GM23248 (cell line): Measurements from ENCODE around the gene FDXACB1. TPM values are rescaled to one million over a fixed set of nuclear protein-coding genes. Genes with fewer than 3 reads are reported as not detected.

Experiments used
- DNase-seq: peaks from one replicate; pipeline ENCODE4 v3.0.0-alpha.2; 2015
- H2AFZ ChIP-seq: fragments of 200-600 bp; sonication (generic); 2 replicates; pipeline ENCODE4 v1.6.1; 2016; ENCODE audit warnings: antibody characterized with exemption
- H3F3A ChIP-seq: fragments of 200-600 bp; sonication (generic); 2 replicates; pipeline ENCODE4 v1.6.1; 2016; ENCODE audit warnings: mild to moderate bottlenecking, antibody characterized with exemption, mixed run types; ENCODE audit not compliant: insufficient read depth
- H3K27ac ChIP-seq: fragments of 200-600 bp; sonication (generic); 2 replicates; pipeline ENCODE4 v1.5.1; 2016; ENCODE audit warnings: mild to moderate bottlenecking
- H3K27me3 ChIP-seq: fragments of 200-600 bp; sonication (generic); replicated peaks from 2 replicates; pipeline ENCODE4 v1.6.1; 2016; ENCODE audit warnings: mild to moderate bottlenecking; ENCODE audit not compliant: insufficient read depth
- H3K36me3 ChIP-seq: fragments of 200-600 bp; sonication (generic); 2 replicates; pipeline ENCODE4 v1.6.1; 2016; ENCODE audit warnings: low read depth, mild to moderate bottlenecking
- H3K4me1 ChIP-seq: fragments of 200-600 bp; sonication (generic); 2 replicates; pipeline ENCODE4 v1.6.1; 2016; ENCODE audit warnings: mild to moderate bottlenecking; ENCODE audit not compliant: insufficient read depth
- H3K4me2 ChIP-seq: fragments of 200-600 bp; sonication (generic); one replicate; pipeline ENCODE4 v1.6.1; 2016; ENCODE audit warnings: mild to moderate bottlenecking; ENCODE audit not compliant: unreplicated experiment
- H3K4me3 ChIP-seq: fragments of 200-600 bp; sonication (generic); 2 replicates; pipeline ENCODE4 v1.5.1; 2016; ENCODE audit warnings: mild to moderate bottlenecking
- H3K79me2 ChIP-seq: fragments of 200-600 bp; sonication (generic); 2 replicates; pipeline ENCODE4 v1.6.1; 2016; ENCODE audit warnings: mild to moderate bottlenecking; ENCODE audit not compliant: insufficient read depth
- H3K9ac ChIP-seq: fragments of 200-600 bp; sonication (generic); 2 replicates; pipeline ENCODE4 v1.6.1; 2016; ENCODE audit warnings: mild to moderate bottlenecking
- H3K9me2 ChIP-seq: fragments of 200-600 bp; sonication (generic); 2 replicates; pipeline ENCODE4 v1.6.1; 2016; ENCODE audit warnings: mixed run types, mild to moderate bottlenecking, moderate library complexity; ENCODE audit not compliant: insufficient read depth
- H3K9me3 ChIP-seq: fragments of 200-600 bp; sonication (generic); one replicate; pipeline ENCODE4 v1.6.1; 2017; ENCODE audit warnings: low read depth
- H4K20me1 ChIP-seq: fragments of 200-600 bp; sonication (generic); 2 replicates; pipeline ENCODE4 v1.6.0; 2016; ENCODE audit not compliant: insufficient read depth
- EZH2 ChIP-seq: fragments of 200-600 bp; sonication (generic); IDR thresholded peaks from 2 replicates; pipeline ENCODE4 v1.6.1; 2018; ENCODE audit warnings: antibody characterized with exemption, mild to moderate bottlenecking; ENCODE audit not compliant: insufficient read depth, poor library complexity, severe bottlenecking
- EZH2phosphoT487 ChIP-seq: fragments of 200-600 bp; sonication (generic); IDR thresholded peaks from 2 replicates; pipeline ENCODE4 v1.6.1; 2018; ENCODE audit warnings: antibody characterized with exemption, moderate library complexity, mild to moderate bottlenecking, low read depth; ENCODE audit not compliant: insufficient read depth
- WGBS, 2 experiments: methylation state at CpG; one replicate each; pipeline ENCODE4 v1.1.6; 2015 to 2017; ENCODE audit warnings: low lambda C conversion rate in 2 of 2, low coverage in 1 of 2; ENCODE audit errors: missing lambda C conversion rate in 2 of 2; 5-methylcytosine and 5-hydroxymethylcytosine counted together
- in situ Hi-C: fragments of 300-500 bp; cut with MboI; formaldehyde crosslinking; loops from 2 replicates; pipeline ENCODE4 v1.15.0; 2020
- polyA plus RNA-seq: library from polyadenylated mRNA; unstranded; fragments of >200 nt; fragmentation: Nextera tagmentation; extraction: Ambion mirVana; gene quantifications from 2 replicates; pipeline ENCODE4 v1.2.1, GENCODE V29; 2016
- small RNA-seq: library from RNA; depleted of rRNA; stranded (forward); fragments of <200 nt; gene quantifications from one replicate; pipeline ENCODE3, GENCODE V24; 2014; ENCODE audit warnings: low read depth, low replicate concordance
- total RNA-seq: library from RNA; depleted of rRNA; stranded (reverse); fragments of >200 nt; shearing (Covaris generic); gene quantifications from 2 replicates; pipeline ENCODE4 v1.2.3, GENCODE V29; 2014; rRNA removed

The FDXACB1 gene
- total and polyA plus RNA-seq, 2 experiments from 2014 or later = 2.1 to 2.2 TPM

GRCh38 chr11:111826322-111826950, 52.5 kb downstream of the FDXACB1 start:
- DNase-seq = no peak
- WGBS, 2 experiments = 89 to 96% methylated on average over 2 of the region's 2 CpGs
- H3K27me3 ChIP-seq = no peaks in the 10 kb centered on the region

More at GRCh38 chr11:111826322-111826950, 52.5 kb downstream of the FDXACB1 start:
- H3K27ac ChIP-seq = no peak overlapping the region
- H3K4me3 ChIP-seq = no peak overlapping the region
- H3K79me2 ChIP-seq = no peaks in the 10 kb centered on the region
- no peaks in the 10 kb centered on the region; the same call in 1 of the 2 replicates for H3K36me3 ChIP-seq
- no peak overlapping the region for H3K9ac ChIP-seq
- TF ChIP-seq EZH2phosphoT487 (no peak), EZH2 (no peak)
- H2AFZ ChIP-seq = no peak overlapping the region
- no peaks in the 10 kb centered on the region for H4K20me1 ChIP-seq
- H3K9me2 ChIP-seq = no peaks in the 10 kb centered on the region
- peaks cover 14% of the 10 kb centered on the region; the same call in 1 of the 2 replicates for H3F3A ChIP-seq
- H3K4me1 ChIP-seq = peaks cover 15% of the 10 kb centered on the region
- in situ Hi-C loops = no loop called here
- no peak overlapping the region for H3K4me2 ChIP-seq
- H3K9me3 ChIP-seq = no peaks in the 10 kb centered on the region

Small RNAs within 50 kb of the gene (small RNA-seq; reads per million reads assigned to genes)
- gene C11orf52 (not detected), gene GNG5P3 (not detected), gene RNA5SP351 (not detected), gene RPL37AP8 (not detected)

Other genes with a start within 250 kb of the FDXACB1 start
- 24.8 and 25.1 TPM in 2 replicates for gene PPP2R1B, start 112.8 kb downstream of the FDXACB1 start, total RNA-seq
- gene PPP2R1B, start 112.8 kb downstream of the FDXACB1 start, polyA plus RNA-seq = 22.1 and 26.2 TPM in 2 replicates
- 36.3 and 42.4 TPM in 2 replicates for gene ALG9, start 7.6 kb downstream of the FDXACB1 start, total RNA-seq
- 24.5 and 24.7 TPM in 2 replicates for gene ALG9, start 7.6 kb downstream of the FDXACB1 start, polyA plus RNA-seq
- 7.6 and 9.9 TPM in 2 replicates for gene CFAP68, start 376 bp upstream of the FDXACB1 start, total RNA-seq
- 20.2 and 23.8 TPM in 2 replicates for gene CFAP68, start 376 bp upstream of the FDXACB1 start, polyA plus RNA-seq
- gene CRYAB, start 32.6 kb upstream of the FDXACB1 start, total RNA-seq = 91.0 and 104 TPM in 2 replicates
- gene CRYAB, start 32.6 kb upstream of the FDXACB1 start, polyA plus RNA-seq = 454 and 455 TPM in 2 replicates
- 0.38 and 1.2 TPM in 2 replicates for gene HSPB2, start 33.6 kb upstream of the FDXACB1 start, total RNA-seq
- 7.5 and 8.4 TPM in 2 replicates for gene HSPB2, start 33.6 kb upstream of the FDXACB1 start, polyA plus RNA-seq
- gene C11orf52, start 39.7 kb upstream of the FDXACB1 start, total RNA-seq = 2.1 and 3.5 TPM in 2 replicates
- 0.78 and 1.2 TPM in 2 replicates for gene C11orf52, start 39.7 kb upstream of the FDXACB1 start, polyA plus RNA-seq
- 22.7 and 22.9 TPM in 2 replicates for gene DIXDC1, start 58.2 kb upstream of the FDXACB1 start, total RNA-seq
- 10.4 and 10.8 TPM in 2 replicates for gene DIXDC1, start 58.2 kb upstream of the FDXACB1 start, polyA plus RNA-seq
- 32.3 and 35.7 TPM in 2 replicates for gene DLAT, start 146.2 kb upstream of the FDXACB1 start, total RNA-seq
- gene DLAT, start 146.2 kb upstream of the FDXACB1 start, polyA plus RNA-seq = 33.4 and 36.0 TPM in 2 replicates
- gene PIH1D2, start 194.9 kb upstream of the FDXACB1 start, total RNA-seq = 0.86 and 1.0 TPM in 2 replicates
- 2.2 and 2.3 TPM in 2 replicates for gene PIH1D2, start 194.9 kb upstream of the FDXACB1 start, polyA plus RNA-seq
- 20.6 and 39.4 TPM in 2 replicates for gene NKAPD1, start 195.1 kb upstream of the FDXACB1 start, total RNA-seq
- 26.1 and 28.1 TPM in 2 replicates for gene NKAPD1, start 195.1 kb upstream of the FDXACB1 start, polyA plus RNA-seq
- gene TIMM8B, start 207.6 kb upstream of the FDXACB1 start, total RNA-seq = 27.1 and 33.8 TPM in 2 replicates
- 103 and 106 TPM in 2 replicates for gene TIMM8B, start 207.6 kb upstream of the FDXACB1 start, polyA plus RNA-seq
- gene SDHD, start 207.7 kb upstream of the FDXACB1 start, total RNA-seq = 108 and 141 TPM in 2 replicates
- 185 and 186 TPM in 2 replicates for gene SDHD, start 207.7 kb upstream of the FDXACB1 start, polyA plus RNA-seq